Peyer's patch (tissue), 4 donors: ENCODE data around the gene ATG2A. TPM values are rescaled to one million over a fixed set of nuclear protein-coding genes. Genes with fewer than 3 reads are reported as not detected.

Experiments used
- DNase-seq, 3 donors: peaks; one replicate each; pipeline ENCODE4 v3.0.0-alpha.2; 2017 to 2019
- H3K27ac ChIP-seq, 4 donors: fragments of 200-600 bp; sonication (generic); one replicate each; pipeline ENCODE4 v1.5.1; 2016 to 2019
- H3K27me3 ChIP-seq, 2 donors: fragments of 200-600 bp; sonication (generic); one replicate each; pipeline ENCODE4 v1.5.1; 2019
- H3K36me3 ChIP-seq, 3 donors: fragments of 200-600 bp; sonication (generic); one replicate each; pipeline ENCODE4 v1.5.1; 2016 to 2019
- H3K4me1 ChIP-seq, 4 donors: fragments of 200-600 bp; sonication (generic); one replicate each; pipeline ENCODE4 v1.5.1; 2016 to 2019
- H3K4me3 ChIP-seq, 4 donors: fragments of 200-600 bp; sonication (generic); 1 replicate in 3 of 4; 2 replicates in 1 of 4; pipeline ENCODE4 v1.5.1; 2016 to 2019; ENCODE audit warnings: mild to moderate bottlenecking in 1 of 4
- H3K9me3 ChIP-seq, 4 donors: fragments of 200-600 bp; sonication (generic); one replicate each; pipeline ENCODE4 v1.5.1; 2016 to 2019; ENCODE audit warnings: mild to moderate bottlenecking in 1 of 4
- CTCF ChIP-seq, 6 experiments: fragments of 450-650 bp in 4 of 6; fragments of 200-600 bp in 2 of 6; sonication (generic) in 1 of 6; IDR thresholded peaks; one replicate each; pipeline ENCODE4 v1.5.1; 2017 to 2019; ENCODE audit warnings: antibody characterized with exemption in 6 of 6, mild to moderate bottlenecking in 3 of 6, moderate library complexity in 1 of 6
- POLR2A ChIP-seq, 2 donors: fragments of 450-650 bp; IDR thresholded peaks; one replicate each; pipeline ENCODE4 v1.5.1; 2017; ENCODE audit warnings: antibody characterized with exemption in 2 of 2, mild to moderate bottlenecking in 2 of 2, moderate library complexity in 2 of 2
- total RNA-seq, 4 donors: library from RNA; depleted of rRNA; stranded (reverse); fragments of >200 nt; gene quantifications; one replicate each; pipeline ENCODE4 v1.1.0, GENCODE V29; 2016

The ATG2A gene
- total RNA-seq, 4 donors from 2014 or later, result 38.8 to 79.6 (median 66.6) TPM

DNA sequence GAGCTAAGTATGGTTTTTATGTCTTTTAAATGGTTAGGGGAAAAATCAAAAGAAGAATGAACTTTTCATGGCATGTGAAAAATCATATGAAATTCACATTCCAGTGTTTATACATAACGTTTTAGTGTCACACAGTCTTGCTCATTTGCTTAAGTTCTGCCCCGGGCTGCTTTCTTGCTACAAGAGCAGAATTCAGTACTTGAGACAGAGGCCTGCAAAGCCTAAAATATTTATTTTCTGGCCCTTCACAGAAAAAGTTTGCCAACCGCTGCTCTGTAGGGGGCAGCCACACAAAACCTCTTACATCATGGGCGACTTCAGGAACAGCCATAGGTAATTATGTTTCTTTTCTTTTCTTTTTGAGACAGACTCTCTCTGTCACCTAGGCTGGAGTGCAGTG lies 1.0 kb upstream of the ATG2A start:
- no peaks in the 10 kb centered on the region for H3K9me3 ChIP-seq
- H3K27ac ChIP-seq, result peak overlapping the region; percentile 59 to 85 (median 73)
- DNase-seq, result peak in 1 of 3 donors; percentile 23
- TF ChIP-seq CTCF (IDR thresholded peaks at IDR 0.05) (peak in 1 of 6 experiments; percentile 12), POLR2A (IDR thresholded peaks at IDR 0.05) (no peak)
- peaks cover 0 to 14% (median 0%) of the 10 kb centered on the region in 3 donors for H3K36me3 ChIP-seq
- H3K4me3 ChIP-seq, result peak overlapping the region in 3 of 4 donors; percentile 59 to 91 (median 88)
- H3K4me1 ChIP-seq, result peaks cover 0 to 23% (median 14%) of the 10 kb centered on the region in 4 donors
- no peaks in the 10 kb centered on the region for H3K27me3 ChIP-seq

- TF ChIP-seq POLR2A (IDR thresholded peaks at IDR 0.05) (no peak), CTCF (IDR thresholded peaks at IDR 0.05) (no peak)
- H3K4me3 ChIP-seq, result peak overlapping the region; percentile 12 to 91 (median 74)
- H3K4me1 ChIP-seq, result peaks cover 0 to 23% (median 14%) of the 10 kb centered on the region in 4 donors
- DNase-seq, result no peak
- no peaks in the 10 kb centered on the region for H3K9me3 ChIP-seq
- peak overlapping the region; percentile 59 to 85 (median 73) for H3K27ac ChIP-seq
- H3K27me3 ChIP-seq, result no peaks in the 10 kb centered on the region
- H3K36me3 ChIP-seq, result peaks cover 0 to 18% (median 0%) of the 10 kb centered on the region in 3 donors
Observed at GRCh38 chr11:64917663-64917995, 620 bp upstream of the ATG2A start.

GRCh38 chr11:64916040-64916774 lies 802 bp downstream of the ATG2A start:
- Histone ChIP-seq H3K27me3 (no peaks in the 10 kb centered on the region), H3K27ac (peak overlapping the region; percentile 80 to 87 (median 84)), H3K9me3 (no peaks in the 10 kb centered on the region), H3K4me1 (peaks cover 0 to 23% (median 14%) of the 10 kb centered on the region in 4 donors), H3K4me3 (peak overlapping the region; percentile 82 to 91 (median 85)), H3K36me3 (peaks cover 0 to 32% (median 0%) of the 10 kb centered on the region in 3 donors)
- TF ChIP-seq CTCF (IDR thresholded peaks at IDR 0.05), result no peak
- no peak for TF ChIP-seq POLR2A (IDR thresholded peaks at IDR 0.05)
- peak in 2 of 3 donors; percentile 66 to 82 for DNase-seq

DNA sequence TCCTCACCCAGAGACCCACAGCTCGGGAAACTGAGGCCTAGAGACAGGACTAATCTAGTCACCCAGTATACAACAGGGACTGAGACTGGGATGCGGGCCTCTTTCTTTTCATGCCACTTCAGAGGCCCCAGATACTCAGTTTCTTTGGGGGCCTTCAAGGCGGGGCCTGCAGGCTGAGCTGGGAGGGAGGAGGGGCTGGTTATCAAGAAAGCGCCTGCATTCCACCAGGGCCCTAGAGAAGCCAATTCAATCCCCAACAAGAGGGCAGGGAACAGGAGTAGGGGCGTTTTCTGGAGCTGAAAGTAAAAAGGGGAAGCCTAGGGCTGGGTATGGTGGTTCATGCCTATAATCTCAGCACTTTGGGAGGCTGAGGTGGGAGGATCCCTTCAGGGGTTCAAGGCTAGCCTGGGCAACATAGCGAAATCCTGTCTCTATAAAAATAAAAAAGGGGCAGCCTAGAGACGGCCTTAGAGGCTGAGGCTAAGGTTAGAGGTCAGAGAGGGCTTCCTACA lies 1.6 kb downstream of the ATG2A start:
- H3K27me3 ChIP-seq, result no peaks in the 10 kb centered on the region
- TF ChIP-seq POLR2A (IDR thresholded peaks at IDR 0.05) (no peak), CTCF (IDR thresholded peaks at IDR 0.05) (no peak)
- no peak for DNase-seq
- H3K36me3 ChIP-seq, result peaks cover 0 to 40% (median 0%) of the 10 kb centered on the region in 3 donors
- H3K4me1 ChIP-seq, result peaks cover 0 to 23% (median 14%) of the 10 kb centered on the region in 4 donors
- H3K9me3 ChIP-seq, result no peaks in the 10 kb centered on the region
- H3K4me3 ChIP-seq, result peak overlapping the region in 2 of 4 donors; percentile 82 to 88
- peak overlapping the region in 2 of 4 donors; percentile 80 to 87 for H3K27ac ChIP-seq

GRCh38 chr11:64914123-64914522 lies 2.9 kb downstream of the ATG2A start:
- Histone ChIP-seq H3K27me3 (no peaks in the 10 kb centered on the region), H3K36me3 (peaks cover 0 to 53% (median 0%) of the 10 kb centered on the region in 3 donors), H3K27ac (no peak overlapping the region), H3K4me1 (peaks cover 0 to 23% (median 14%) of the 10 kb centered on the region in 4 donors), H3K4me3 (no peak overlapping the region), H3K9me3 (no peaks in the 10 kb centered on the region)
- no peak for TF ChIP-seq CTCF (IDR thresholded peaks at IDR 0.05)
- no peak for TF ChIP-seq POLR2A (IDR thresholded peaks at IDR 0.05)
- DNase-seq, result no peak
